Measurements from ENCODE around the gene HBS1L. TPM values are rescaled to one million over a fixed set of nuclear protein-coding genes. Genes with fewer than 3 reads are reported as not detected.

HBS1L gene
- total RNA-seq, 4 donors from 2014 or later, result 23.8 to 116 (median 69.2) TPM

GRCh38 chr6:134918418-134918961 lies 136.1 kb downstream of the HBS1L start:
- no peak overlapping the region for H3K4me3 ChIP-seq
- no peaks in the 10 kb centered on the region for H3K4me1 ChIP-seq
- intact Hi-C loops (cut with DNase I; ENCODE audit: low total_unique reads), result no loop called here
- no peaks in the 10 kb centered on the region for H3K9me3 ChIP-seq
- H3K36me3 ChIP-seq, result no peaks in the 10 kb centered on the region
- no peaks in the 10 kb centered on the region for H3K27me3 ChIP-seq
- H3K27ac ChIP-seq, result no peak overlapping the region
- TF ChIP-seq, protein P1, sequence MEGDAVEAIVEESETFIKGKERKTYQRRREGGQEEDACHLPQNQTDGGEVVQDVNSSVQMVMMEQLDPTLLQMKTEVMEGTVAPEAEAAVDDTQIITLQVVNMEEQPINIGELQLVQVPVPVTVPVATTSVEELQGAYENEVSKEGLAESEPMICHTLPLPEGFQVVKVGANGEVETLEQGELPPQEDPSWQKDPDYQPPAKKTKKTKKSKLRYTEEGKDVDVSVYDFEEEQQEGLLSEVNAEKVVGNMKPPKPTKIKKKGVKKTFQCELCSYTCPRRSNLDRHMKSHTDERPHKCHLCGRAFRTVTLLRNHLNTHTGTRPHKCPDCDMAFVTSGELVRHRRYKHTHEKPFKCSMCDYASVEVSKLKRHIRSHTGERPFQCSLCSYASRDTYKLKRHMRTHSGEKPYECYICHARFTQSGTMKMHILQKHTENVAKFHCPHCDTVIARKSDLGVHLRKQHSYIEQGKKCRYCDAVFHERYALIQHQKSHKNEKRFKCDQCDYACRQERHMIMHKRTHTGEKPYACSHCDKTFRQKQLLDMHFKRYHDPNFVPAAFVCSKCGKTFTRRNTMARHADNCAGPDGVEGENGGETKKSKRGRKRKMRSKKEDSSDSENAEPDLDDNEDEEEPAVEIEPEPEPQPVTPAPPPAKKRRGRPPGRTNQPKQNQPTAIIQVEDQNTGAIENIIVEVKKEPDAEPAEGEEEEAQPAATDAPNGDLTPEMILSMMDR (IDR thresholded peaks at IDR 0.05), result no peak
- TF ChIP-seq POLR2A (IDR thresholded peaks at IDR 0.05), result no peak
- no peak for DNase-seq

DNA sequence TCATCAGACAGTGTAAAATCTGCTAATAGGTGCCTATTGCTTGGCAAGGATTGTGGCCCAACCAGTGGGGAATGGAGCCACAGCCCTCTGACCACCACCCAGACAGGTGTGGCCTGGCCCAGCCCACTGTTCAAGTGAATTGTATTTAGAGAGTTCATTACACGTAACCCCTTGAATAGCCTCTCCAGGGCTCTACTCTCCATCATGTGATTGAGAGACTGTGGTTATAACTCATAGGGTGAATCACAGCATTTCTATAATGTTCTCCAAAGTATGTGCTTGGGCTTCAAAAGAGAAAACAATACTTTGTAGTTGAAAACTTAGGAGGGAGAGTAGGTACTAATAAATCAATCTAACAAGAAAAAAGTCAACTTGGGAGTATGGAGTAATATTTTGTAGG lies 143.1 kb downstream of the HBS1L start:
- TF ChIP-seq, protein P1 (IDR thresholded peaks at IDR 0.05), result no peak
- no peak for TF ChIP-seq POLR2A (IDR thresholded peaks at IDR 0.05)
- intact Hi-C loops (cut with DNase I; ENCODE audit: low total_unique reads), result no loop called here
- Histone ChIP-seq H3K27me3 (no peaks in the 10 kb centered on the region), H3K4me1 (peaks cover 3 to 4% of the 10 kb centered on the region in 2 donors), H3K9me3 (no peaks in the 10 kb centered on the region), H3K36me3 (no peaks in the 10 kb centered on the region), H3K4me3 (no peak overlapping the region), H3K27ac (peak overlapping the region; percentile 2 to 26)
- no peak for DNase-seq

GRCh38 chr6:134910593-134910935 lies 144.1 kb downstream of the HBS1L start:
- TF ChIP-seq, protein P1 (IDR thresholded peaks at IDR 0.05), result no peak
- no peak for TF ChIP-seq POLR2A (IDR thresholded peaks at IDR 0.05)
- H3K4me1 ChIP-seq, result peaks cover 3 to 4% of the 10 kb centered on the region in 2 donors
- H3K36me3 ChIP-seq, result no peaks in the 10 kb centered on the region
- H3K27ac ChIP-seq, result peak overlapping the region; percentile 67 to 73
- no peaks in the 10 kb centered on the region for H3K27me3 ChIP-seq
- no peaks in the 10 kb centered on the region for H3K9me3 ChIP-seq
- DNase-seq, result no peak
- intact Hi-C loops (cut with DNase I; ENCODE audit: low total_unique reads), result no loop called here
- H3K4me3 ChIP-seq, result no peak overlapping the region

Small RNAs within 50 kb of the gene (microRNA-seq; reads per million reads assigned to microRNA genes)
- gene MIR3662 (ENCODE audit: borderline microRNAs expressed, borderline replicate concordance), result not detected

Other genes starting within 250 kb of the HBS1L start
- gene ALDH8A1, start 104.7 kb downstream of the HBS1L start, total RNA-seq, result 1 to 10 TPM in 1 of 4 donors, under 1 TPM in 1, not detected in 2; 0.55 to 1.4 TPM
- 1 to 10 TPM in 1 of 4 donors, under 1 TPM in 2, not detected in 1; 0.18 to 4.0 (median 0.59) TPM for gene MYB, start 126.5 kb upstream of the HBS1L start, total RNA-seq

Data from uterus (tissue), 4 donors.